Lower lobe of right lung (tissue), 2 donors: ENCODE measurements around the gene VPS54. TPM values are rescaled to one million over a fixed set of nuclear protein-coding genes. Genes with fewer than 3 reads are reported as not detected.
"Not testable (repeated sequence)": the region's sequence is repeated elsewhere in the genome, so short reads cannot be mapped to it uniquely, and the experiment has no call there.

Experiments
- ATAC-seq, 2 donors: fragments of 200-7000 bp; cut with Tn5 transposase; one replicate each; pipeline ENCODE4 v1.9.1; 2020 to 2022; ENCODE audit warnings: mild to moderate bottlenecking in 2 of 2, moderate library complexity in 2 of 2
- DNase-seq: peaks from one replicate; pipeline ENCODE4 v3.0.0-alpha.2; 2020
- H3K27ac ChIP-seq: fragments of 200-600 bp; one replicate; pipeline ENCODE4 v1.8.0; 2022
- H3K27me3 ChIP-seq: fragments of 200-600 bp; one replicate; pipeline ENCODE4 v1.8.0; 2022; ENCODE audit warnings: low read depth
- H3K36me3 ChIP-seq: fragments of 200-600 bp; one replicate; pipeline ENCODE4 v1.8.0; 2022; ENCODE audit warnings: mild to moderate bottlenecking
- H3K4me1 ChIP-seq: fragments of 200-600 bp; one replicate; pipeline ENCODE4 v1.8.0; 2022
- H3K4me3 ChIP-seq: fragments of 200-600 bp; one replicate; pipeline ENCODE4 v1.8.0; 2022; ENCODE audit warnings: mild to moderate bottlenecking
- H3K9me3 ChIP-seq: fragments of 200-600 bp; one replicate; pipeline ENCODE4 v1.8.0; 2022
- CTCF ChIP-seq: fragments of 200-600 bp; IDR thresholded peaks from one replicate; pipeline ENCODE4 v1.8.0; 2022; ENCODE audit warnings: antibody characterized with exemption, mild to moderate bottlenecking
- intact Hi-C: fragments of 100-400 bp; cut with DNase I; formaldehyde crosslinking; loops from one replicate; pipeline ENCODE4 v1.11.0; 2022
- total RNA-seq: library from RNA; stranded (reverse); fragmentation: NEBNext Ultra II Directional; extraction: Animal tissue kit (Norgen Biotek cat#: 25700); gene quantifications from one replicate; pipeline ENCODE4 v1.2.1, GENCODE V29; 2021
- donor health status: DM: no; HTN: yes; CAD: no; lungs with severe emphysema.

The VPS54 gene
- total RNA-seq, 1 donor from 2014 or later = 26.7 TPM

DNA sequence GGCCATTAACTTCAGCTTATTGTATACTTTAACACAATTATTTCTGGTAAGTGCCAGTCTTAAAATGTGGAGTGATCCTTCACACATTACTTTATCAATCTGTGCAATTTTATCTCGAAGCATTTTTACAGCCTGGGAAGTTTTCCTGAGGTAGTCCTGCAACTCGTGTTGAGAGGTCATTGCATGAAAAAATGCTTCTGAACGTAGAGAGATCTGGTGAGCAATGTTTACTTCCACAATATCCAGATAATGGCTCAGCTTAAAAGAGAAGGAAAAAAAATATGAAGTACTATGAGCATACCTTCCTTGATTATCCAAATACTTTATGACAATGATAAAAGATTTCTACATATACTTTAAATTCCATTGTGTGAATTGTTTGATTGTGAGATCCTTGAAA lies 57.0 kb downstream of the VPS54 start:
- Histone ChIP-seq H3K27ac (no peak overlapping the region), H3K27me3 (no peaks in the 10 kb centered on the region), H3K4me1 (no peaks in the 10 kb centered on the region), H3K4me3 (no peak overlapping the region), H3K36me3 (peaks cover 44% of the 10 kb centered on the region), H3K9me3 (no peaks in the 10 kb centered on the region)
- peak in 1 of 2 donors; percentile 82 for ATAC-seq
- no peak for TF ChIP-seq CTCF
- intact Hi-C loops = no loop called here
- DNase-seq = no peak

DNA sequence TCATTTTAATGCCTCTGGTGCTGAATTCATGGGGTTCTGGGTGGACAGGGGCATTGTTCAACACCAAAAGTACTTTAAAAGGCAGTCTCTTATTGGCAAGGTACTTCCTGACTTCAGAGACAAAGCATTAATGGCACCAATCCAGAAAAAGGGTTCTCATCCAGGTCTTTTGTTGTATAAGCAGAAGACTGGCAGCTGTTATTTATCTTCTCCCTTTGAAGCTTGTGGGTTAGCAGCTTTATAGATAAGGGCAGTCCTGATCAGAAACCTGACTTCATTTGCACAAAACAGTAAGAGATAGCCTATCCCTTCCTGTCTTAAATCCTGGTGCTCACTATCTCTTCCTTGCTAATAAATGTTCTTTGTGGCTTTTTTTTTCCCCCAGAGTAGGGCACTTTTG lies 68.8 kb downstream of the VPS54 start:
- DNase-seq = no peak
- Histone ChIP-seq H3K27ac (no peak overlapping the region), H3K4me3 (no peak overlapping the region), H3K27me3 (no peaks in the 10 kb centered on the region), H3K36me3 (peaks cover 28% of the 10 kb centered on the region), H3K4me1 (no peaks in the 10 kb centered on the region), H3K9me3 (no peaks in the 10 kb centered on the region)
- no peak for TF ChIP-seq CTCF
- intact Hi-C loops = no loop called here
- ATAC-seq = no peak

- no peak for DNase-seq
- Histone ChIP-seq H3K4me1 (no peaks in the 10 kb centered on the region), H3K36me3 (peaks cover 54% of the 10 kb centered on the region), H3K4me3 (no peak overlapping the region), H3K27ac (no peak overlapping the region), H3K27me3 (no peaks in the 10 kb centered on the region), H3K9me3 (no peaks in the 10 kb centered on the region)
- no peak for TF ChIP-seq CTCF
- no peak for ATAC-seq
- intact Hi-C loops = no loop called here
Observed at GRCh38 chr2:63942788-63943187, 76.4 kb downstream of the VPS54 start.

- H3K27ac ChIP-seq, ATAC-seq: not testable (repeated sequence)
Observed at GRCh38 chr2:63932104-63932503, 87.1 kb downstream of the VPS54 start.

DNA sequence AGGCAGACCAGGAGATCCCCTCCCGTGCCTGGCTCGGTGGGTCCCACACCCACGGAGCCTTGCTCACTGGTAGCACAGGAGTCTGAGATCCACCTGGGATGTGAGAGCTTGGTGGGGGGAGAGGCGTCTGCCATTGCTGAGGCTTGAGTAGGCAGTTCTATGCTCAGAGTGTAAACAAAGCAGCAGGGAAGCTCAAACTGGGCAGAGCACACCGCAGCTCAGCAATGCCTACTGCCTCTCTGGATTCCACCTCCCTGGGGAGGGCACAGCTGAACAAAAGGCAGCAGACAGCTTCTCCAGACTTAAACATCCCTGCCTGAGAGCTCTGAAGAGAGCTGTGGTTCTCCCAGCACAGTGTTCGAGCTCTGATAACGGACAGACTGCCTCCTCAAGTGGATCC lies 92.4 kb downstream of the VPS54 start:
- DNase-seq (no peak), ATAC-seq (no peak)
- intact Hi-C loops = no loop called here
- Histone ChIP-seq H3K4me1 (no peaks in the 10 kb centered on the region), H3K36me3 (peaks cover 13% of the 10 kb centered on the region), H3K27ac (no peak overlapping the region), H3K27me3 (no peaks in the 10 kb centered on the region), H3K4me3 (no peak overlapping the region), H3K9me3 (no peaks in the 10 kb centered on the region)
- TF ChIP-seq CTCF = no peak

More at GRCh38 chr2:63932104-63932503, 87.1 kb downstream of the VPS54 start:
- intact Hi-C loops, H3K27me3 ChIP-seq, H3K9me3 ChIP-seq, H3K4me1 ChIP-seq, H3K4me3 ChIP-seq, DNase-seq: not testable (repeated sequence)
- peaks cover 21% of the 10 kb centered on the region for H3K36me3 ChIP-seq

DNA sequence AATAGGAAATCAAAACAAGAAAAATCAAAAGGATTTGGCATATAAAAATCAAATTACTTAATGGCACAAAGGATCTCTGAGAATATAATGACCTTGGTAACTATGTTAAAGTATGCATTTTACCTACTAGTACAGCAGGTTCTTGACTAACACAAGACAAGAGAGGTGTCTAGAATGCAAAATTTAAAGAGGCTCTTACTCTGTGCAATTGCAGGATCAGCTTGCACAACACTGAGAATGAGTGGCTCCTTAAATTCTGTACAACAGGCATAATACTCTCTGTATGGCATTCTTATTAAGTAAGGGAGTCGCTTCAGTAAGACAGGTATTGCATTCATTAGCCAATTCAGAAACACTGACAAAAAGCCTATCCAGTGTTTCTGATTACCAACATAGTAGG lies 104.9 kb downstream of the VPS54 start:
- H3K27ac ChIP-seq = no peak overlapping the region
- H3K36me3 ChIP-seq = peaks cover 62% of the 10 kb centered on the region
- H3K4me3 ChIP-seq = no peak overlapping the region
- no peak for TF ChIP-seq CTCF
- H3K27me3 ChIP-seq = no peaks in the 10 kb centered on the region
- peak in 1 of 2 donors; percentile 42 for ATAC-seq
- no peaks in the 10 kb centered on the region for H3K9me3 ChIP-seq
- intact Hi-C loops = no loop called here
- DNase-seq = no peak
- no peaks in the 10 kb centered on the region for H3K4me1 ChIP-seq
